ENCODE data around the gene SLC15A1. TPM values are rescaled to one million over a fixed set of nuclear protein-coding genes. Genes with fewer than 3 reads are reported as not detected.

Gene SLC15A1
- total RNA-seq, 1 experiment from 2014 or later = 2.6 TPM

GRCh38 chr13:98769736-98770135 lies 17.3 kb upstream of the SLC15A1 start:
- H4K20me1 ChIP-seq (ENCODE audit: insufficient read depth) = no peaks in the 10 kb centered on the region
- ATAC-seq (no peak), DNase-seq (ENCODE audit: low read depth, low spot score) (no peak)
- H3K4me2 ChIP-seq (ENCODE audit: low read length) = no peak overlapping the region
- peaks cover 0 to 1% of the 10 kb centered on the region in 2 experiments; a peak in 1 of 4 replicates for H3K4me1 ChIP-seq (ENCODE audit: control insufficient read depth in 1 of 2, insufficient read depth in 2 of 2, low read length in 2 of 2)
- no peak overlapping the region for H3K27ac ChIP-seq (ENCODE audit: low read depth, low read length)
- no peaks in the 10 kb centered on the region for H3K79me2 ChIP-seq (ENCODE audit: insufficient read depth, low read length)
- no peaks in the 10 kb centered on the region for H3K36me3 ChIP-seq (ENCODE audit: control insufficient read depth in 1 of 2, insufficient read depth in 2 of 2, low read length in 2 of 2)
- intact Hi-C loops (cut with micrococcal nuclease) = no loop called here
- POLR2A ChIA-PET = no interaction called here
- H3K9me2 ChIP-seq (ENCODE audit: insufficient read depth) = no peaks in the 10 kb centered on the region
- H2AFZ ChIP-seq (ENCODE audit: low read depth, low read length, poor library complexity, severe bottlenecking) = no peak overlapping the region
- no peaks in the 10 kb centered on the region for H3K27me3 ChIP-seq (ENCODE audit: insufficient read depth, low read length)
- BruUV-seq (replicated peaks) = no TSS peak
- H3K4me3 ChIP-seq (replicated peaks in 1 of 2; ENCODE audit: low read depth in 1 of 2, low read length in 2 of 2) = no peak overlapping the region
- H3K9ac ChIP-seq (ENCODE audit: low read length) = no peak overlapping the region
- no peaks in the 10 kb centered on the region for H3K9me3 ChIP-seq (ENCODE audit: control insufficient read depth in 1 of 2, insufficient read depth in 1 of 2, low read depth in 1 of 2, low read length in 2 of 2)
- CTCF ChIA-PET = no interaction called here
- RAD21 ChIA-PET (ENCODE audit: low non-redundant PET in 1 of 2, low total read pairs in 2 of 2, uncharacterized antibody in 2 of 2, unreplicated experiment in 2 of 2) = no interaction called here
- TF ChIP-seq YY1 (IDR thresholded peaks at IDR 0.05; ENCODE audit: extremely low read depth, insufficient replicate concordance, low read depth, low read length) = no peak
- TF ChIP-seq SRF (IDR thresholded peaks at IDR 0.05; ENCODE audit: low read depth) = no peak
- no peak for TF ChIP-seq MAX (IDR thresholded peaks at IDR 0.05)
- no peak for TF ChIP-seq CTCF (IDR thresholded peaks at IDR 0.05 in 2 of 3, conservative IDR thresholded peaks at IDR 0.05 in 1 of 3; ENCODE audit: borderline replicate concordance in 1 of 3, insufficient read depth in 1 of 3, low read depth in 2 of 3, low read length in 2 of 3)
- no peak for TF ChIP-seq ZNF274 (IDR thresholded peaks at IDR 0.05; ENCODE audit: low read depth, low read length)
- no peak for TF ChIP-seq EZH2phosphoT487 (IDR thresholded peaks at IDR 0.05; ENCODE audit: borderline replicate concordance)
- TF ChIP-seq FOSL1 (IDR thresholded peaks at IDR 0.05; ENCODE audit: low read depth) = no peak
- no peak for TF ChIP-seq ZFX (IDR thresholded peaks at IDR 0.05)
- TF ChIP-seq CEBPB (IDR thresholded peaks at IDR 0.05; ENCODE audit: low read depth) = no peak
- no peak for TF ChIP-seq RAD21 (IDR thresholded peaks at IDR 0.05; ENCODE audit: low read depth)
- no peak for TF ChIP-seq POLR2AphosphoS5 (IDR thresholded peaks at IDR 0.05; ENCODE audit: low read depth, low read length)
- TF ChIP-seq SIN3A (IDR thresholded peaks at IDR 0.05; ENCODE audit: low read depth) = no peak
- TF ChIP-seq EGR1 (IDR thresholded peaks at IDR 0.05; ENCODE audit: low read depth) = no peak
- TF ChIP-seq JUND (IDR thresholded peaks at IDR 0.05) = no peak
- no peak for TF ChIP-seq POLR2A (IDR thresholded peaks at IDR 0.05; ENCODE audit: borderline replicate concordance, extremely low read depth, insufficient read depth, insufficient read length)
- TF ChIP-seq CBX3 (IDR thresholded peaks at IDR 0.05; ENCODE audit: low read depth) = no peak
- no peak for TF ChIP-seq REST (IDR thresholded peaks at IDR 0.05; ENCODE audit: low read depth)
- no peak for TF ChIP-seq ATF3 (IDR thresholded peaks at IDR 0.05)

All from HCT116 (cell line).